22Rv1 (cell line): ENCODE results near the gene PLD1.

ENCODE experiments used
- ZFX ChIP-seq: fragments of 450-650 bp; IDR thresholded peaks from 2 replicates; pipeline ENCODE4 v1.6.1; 2017; ENCODE audit warnings: antibody characterized with exemption, borderline replicate concordance
- TF ChIP-seq, protein P1 (sequence below): fragments of 450-650 bp; IDR thresholded peaks from 2 replicates; pipeline ENCODE4 v1.5.1; 2017; ENCODE audit warnings: mild to moderate bottlenecking

DNA sequence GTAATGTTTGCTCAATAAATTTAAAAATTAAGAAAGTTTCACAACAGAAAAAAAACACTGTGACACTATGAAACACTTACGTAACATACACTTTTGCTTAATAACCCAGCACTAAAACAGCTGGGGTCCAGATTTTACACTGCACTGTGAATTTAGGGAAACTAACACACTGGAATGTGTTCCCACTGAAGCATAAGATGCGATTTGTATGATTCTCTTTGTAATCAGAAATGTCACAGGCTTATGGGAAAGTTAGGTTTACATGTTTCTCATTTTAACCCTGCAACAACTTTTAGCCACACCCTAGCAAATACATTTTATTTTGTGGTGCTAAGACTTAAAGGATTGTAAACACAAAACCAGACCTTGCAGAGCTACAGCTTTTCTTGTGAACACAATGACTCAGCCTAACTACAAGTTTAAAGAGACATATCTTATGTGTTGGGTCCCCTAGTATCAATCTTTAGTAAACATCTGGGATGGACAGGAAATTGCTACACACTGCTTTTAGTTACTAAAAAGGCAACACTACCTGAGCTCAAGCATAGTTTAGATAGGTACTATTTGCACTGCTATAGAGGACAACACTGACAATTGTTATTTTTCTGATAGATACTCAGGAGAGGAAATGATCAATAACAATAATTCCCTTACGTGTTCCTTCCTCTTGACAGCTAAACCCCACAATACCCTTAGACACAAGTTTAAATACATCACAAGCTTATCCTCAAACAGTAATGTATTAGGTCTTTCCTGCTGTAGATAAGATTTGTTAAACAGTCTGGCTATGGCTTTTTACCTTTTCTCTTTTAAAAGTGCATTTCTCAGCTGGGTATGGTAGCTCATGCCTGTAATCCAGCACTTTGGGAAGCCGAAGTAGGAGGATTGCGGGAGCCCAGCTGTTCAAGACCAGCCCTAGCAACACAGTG lies 3.8 kb downstream of the PLD1 start:
- TF ChIP-seq, protein P1, sequence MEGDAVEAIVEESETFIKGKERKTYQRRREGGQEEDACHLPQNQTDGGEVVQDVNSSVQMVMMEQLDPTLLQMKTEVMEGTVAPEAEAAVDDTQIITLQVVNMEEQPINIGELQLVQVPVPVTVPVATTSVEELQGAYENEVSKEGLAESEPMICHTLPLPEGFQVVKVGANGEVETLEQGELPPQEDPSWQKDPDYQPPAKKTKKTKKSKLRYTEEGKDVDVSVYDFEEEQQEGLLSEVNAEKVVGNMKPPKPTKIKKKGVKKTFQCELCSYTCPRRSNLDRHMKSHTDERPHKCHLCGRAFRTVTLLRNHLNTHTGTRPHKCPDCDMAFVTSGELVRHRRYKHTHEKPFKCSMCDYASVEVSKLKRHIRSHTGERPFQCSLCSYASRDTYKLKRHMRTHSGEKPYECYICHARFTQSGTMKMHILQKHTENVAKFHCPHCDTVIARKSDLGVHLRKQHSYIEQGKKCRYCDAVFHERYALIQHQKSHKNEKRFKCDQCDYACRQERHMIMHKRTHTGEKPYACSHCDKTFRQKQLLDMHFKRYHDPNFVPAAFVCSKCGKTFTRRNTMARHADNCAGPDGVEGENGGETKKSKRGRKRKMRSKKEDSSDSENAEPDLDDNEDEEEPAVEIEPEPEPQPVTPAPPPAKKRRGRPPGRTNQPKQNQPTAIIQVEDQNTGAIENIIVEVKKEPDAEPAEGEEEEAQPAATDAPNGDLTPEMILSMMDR = no peak
- no peak for TF ChIP-seq ZFX
